ENCODE data around the gene EPN2.

Gene EPN2

DNA sequence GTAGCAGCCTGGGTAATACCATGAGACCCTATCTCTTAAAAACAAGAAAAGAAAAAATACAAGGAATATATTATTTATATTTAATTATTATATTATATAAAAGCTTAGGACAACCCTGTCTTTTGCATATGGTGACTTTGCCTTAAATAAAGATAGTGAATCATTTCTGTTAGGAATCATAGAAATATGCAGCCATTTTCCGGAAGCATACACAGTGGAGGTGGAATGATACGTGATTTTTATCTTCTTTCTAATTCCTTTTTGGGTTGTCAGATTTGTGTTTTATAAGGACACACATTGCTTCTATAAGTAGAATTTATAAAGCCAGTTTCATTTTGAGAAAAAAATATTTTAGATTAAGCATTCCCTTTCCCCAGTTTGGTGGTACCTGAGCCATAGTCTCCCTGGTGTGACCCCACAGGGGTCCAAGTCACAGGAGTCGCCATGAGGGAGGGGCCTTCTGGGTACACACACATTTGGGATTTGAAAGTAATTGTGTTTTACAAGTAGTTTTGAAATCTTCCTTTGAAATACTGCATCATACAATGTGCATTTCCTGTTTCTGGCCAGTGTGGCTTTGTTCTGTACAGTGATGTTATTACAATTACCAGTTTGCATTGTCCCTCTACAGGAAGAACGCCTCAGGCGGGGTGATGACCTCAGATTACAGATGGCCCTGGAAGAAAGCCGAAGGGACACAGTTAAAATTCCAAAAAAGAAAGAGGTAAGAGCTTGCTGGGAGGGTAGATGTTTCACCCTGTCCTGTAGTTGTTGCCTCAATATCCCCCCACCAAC lies 74.5 kb downstream of the EPN2 start:
- no peak for DNase-seq (ENCODE audit: low read depth in 2 of 2)

- DNase-seq (ENCODE audit: low read depth in 2 of 2): no peak
Observed at GRCh38 chr17:19312406-19312805, 75.2 kb downstream of the EPN2 start.

DNA sequence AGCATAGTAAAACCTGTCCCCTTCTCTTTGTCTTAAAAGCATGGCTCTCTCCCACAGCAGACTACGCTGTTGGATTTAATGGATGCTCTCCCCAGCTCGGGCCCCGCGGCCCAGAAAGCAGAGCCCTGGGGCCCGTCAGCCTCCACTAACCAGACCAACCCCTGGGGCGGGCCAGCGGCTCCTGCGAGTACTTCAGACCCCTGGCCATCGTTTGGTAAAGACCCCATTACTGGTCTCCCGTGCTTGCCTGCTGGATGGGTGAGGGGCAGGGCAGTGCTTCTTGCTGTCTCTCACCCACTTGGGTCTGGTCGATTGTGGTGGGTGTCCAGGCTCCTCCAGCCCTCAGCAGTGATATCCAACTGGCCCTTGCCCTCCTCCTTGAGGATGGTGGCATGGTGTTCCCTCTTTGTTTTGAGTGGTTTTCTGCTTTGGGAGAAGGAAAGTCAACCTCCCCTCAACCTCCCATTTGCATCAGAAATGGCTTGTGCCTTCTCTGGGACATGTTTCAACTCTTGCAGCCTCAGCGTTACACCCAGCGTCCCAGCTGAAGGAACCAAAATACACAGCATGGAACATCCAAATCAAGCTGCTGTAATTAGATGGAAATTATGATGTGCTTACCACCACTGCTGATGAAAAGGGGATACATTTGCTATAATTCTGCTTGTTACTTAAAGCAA lies 76.0 kb downstream of the EPN2 start:
- no peak for DNase-seq (ENCODE audit: low read depth in 2 of 2)

DNA sequence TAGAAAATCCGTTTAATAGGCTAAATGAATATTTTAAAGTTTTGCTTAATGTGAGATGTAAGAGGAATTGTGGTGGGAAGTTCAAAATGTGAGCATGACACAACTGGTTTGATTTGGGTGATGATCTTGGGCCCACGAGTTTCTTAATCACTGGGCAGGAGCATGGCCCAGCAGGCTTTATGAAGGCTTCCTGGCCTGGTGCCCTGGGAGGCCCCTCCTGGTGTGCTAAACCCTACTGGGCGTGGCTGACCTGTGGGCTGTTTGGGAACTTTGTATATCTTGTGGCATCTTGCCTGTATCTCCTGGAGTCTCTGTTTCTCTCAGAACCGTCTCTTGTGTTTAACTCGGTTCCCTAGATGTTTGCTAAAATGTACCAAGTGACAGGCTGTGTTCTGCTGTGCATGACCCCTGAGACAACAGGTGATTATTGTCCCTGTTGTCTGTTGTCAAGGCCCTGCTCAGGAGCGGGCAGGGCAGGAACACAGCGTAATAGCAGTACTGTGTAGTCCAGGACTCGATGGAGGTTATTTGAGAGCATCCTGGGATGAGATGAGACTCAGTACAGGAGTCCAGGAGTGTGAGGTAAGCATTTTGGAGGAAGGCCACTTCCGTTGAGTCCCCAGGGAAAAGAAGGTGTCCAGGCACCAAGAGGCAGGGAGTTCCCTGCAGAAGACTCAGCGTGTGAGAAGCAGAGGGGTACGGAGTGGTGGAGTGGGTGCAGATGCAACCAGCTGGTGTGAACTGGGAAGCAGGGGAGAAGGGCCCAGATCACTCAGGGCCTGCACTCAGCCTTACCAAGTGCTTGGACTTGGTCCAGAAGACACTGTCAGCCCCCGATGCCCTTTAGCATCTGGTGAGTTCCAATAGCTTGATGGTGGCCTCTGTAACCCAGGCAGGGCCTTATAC lies 76.8 kb downstream of the EPN2 start:
- no peak for DNase-seq (ENCODE audit: low read depth in 2 of 2)

DNA sequence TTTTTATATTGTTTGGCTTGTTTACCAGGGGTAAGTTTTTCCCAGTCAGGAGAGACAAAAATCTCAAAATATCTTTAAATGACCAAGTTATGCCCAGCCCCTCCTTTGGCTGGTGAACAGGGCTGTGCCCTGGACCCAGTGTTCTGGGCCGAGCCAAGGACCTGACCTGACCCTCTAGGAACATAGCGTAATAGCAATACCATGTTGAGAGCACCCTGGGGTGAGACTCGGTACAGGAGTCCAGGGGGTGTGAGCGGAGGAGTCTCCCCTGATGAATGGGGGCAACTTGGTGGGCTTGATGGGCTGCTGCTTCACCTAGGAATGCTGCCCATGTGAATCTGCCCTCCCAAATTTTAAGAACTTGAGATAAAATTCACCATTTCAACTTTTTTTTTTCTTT lies 77.9 kb downstream of the EPN2 start:
- no peak for DNase-seq (ENCODE audit: low read depth in 2 of 2)

DNA sequence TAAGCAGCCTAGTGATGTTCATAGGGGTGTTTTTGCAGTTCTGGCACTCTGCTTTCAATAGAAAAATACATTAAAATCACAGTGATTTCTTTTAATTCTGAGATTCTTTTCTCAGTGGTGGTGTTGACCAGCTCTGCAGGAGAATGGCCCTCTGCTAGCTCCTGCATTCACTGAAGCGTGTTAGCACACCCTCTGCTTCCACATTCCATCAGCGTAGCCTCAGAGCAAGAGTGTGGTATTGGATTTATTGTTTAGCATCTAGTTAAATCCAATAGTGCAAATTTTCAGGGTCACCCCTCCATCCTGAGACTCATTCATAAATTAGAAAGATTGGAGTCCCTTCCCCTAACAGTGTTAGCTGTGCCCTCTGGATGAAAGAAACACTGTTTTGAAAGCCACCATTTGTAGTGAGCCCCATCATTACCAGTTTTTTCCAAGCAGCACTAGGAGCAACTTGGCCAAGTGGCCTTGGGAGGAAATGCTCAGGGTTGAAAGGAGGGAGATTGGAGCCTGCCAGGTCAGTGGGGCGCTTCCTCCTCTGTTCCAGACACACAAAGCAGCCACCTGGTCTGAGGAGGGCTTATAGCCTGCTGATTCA lies 79.7 kb downstream of the EPN2 start:
- no peak for DNase-seq (ENCODE audit: low read depth in 2 of 2)

DNA sequence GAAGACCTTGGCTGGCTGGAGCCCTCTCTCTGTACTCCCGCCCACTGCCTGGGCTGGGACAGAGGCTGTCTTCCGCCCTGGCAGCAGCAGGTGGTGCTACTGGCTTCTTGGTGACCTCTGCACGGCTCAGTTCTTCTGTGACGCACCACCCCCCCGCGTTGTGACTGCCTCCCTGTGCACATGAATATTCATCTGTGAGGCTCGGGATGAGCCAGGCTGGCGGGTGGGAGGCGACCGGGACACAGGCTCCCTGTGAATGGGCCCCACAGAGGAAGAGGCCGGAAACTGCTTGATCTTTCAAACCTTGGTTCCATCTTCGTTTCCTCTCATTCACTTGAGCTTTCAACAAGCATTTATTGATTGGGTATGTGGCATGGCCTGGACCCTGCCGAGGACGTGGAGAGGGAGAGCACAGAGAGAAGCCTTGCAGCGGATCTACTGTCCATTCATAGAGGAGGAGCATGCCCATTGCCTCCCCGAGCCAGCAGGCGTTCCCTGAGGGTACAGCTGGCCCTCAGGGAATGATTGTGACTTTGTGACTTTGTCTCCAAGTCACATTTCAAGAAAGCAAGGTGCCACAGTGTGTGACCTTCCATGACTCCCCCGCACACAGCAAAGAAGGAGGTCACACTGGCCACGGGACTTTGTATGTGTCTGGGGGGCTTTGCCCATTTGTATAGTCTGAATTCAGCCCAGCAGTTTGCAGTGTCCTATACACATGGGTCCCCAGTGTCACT lies 80.4 kb downstream of the EPN2 start:
- no peak for DNase-seq (ENCODE audit: low read depth in 2 of 2)

DNA sequence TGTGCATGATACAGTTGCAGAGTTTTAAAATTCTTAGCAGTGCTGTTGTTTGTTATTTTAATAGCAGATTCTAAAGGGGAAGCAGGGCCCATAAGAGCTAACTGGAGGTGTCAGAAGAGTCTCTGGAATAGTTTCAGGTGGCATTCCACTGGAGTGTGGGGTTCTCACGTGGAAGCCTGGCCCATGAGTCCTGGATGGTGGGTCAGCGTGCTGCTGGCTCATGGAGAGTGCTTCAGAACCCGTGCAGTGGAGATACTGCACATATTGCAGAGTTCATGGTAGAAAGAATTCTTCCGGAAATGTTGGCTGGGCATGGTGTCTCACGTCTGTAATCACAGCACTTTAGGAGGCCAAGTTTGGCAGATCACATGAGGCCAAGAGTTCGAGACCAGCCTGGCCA lies 81.4 kb downstream of the EPN2 start:
- DNase-seq (ENCODE audit: low read depth in 2 of 2): no peak

GRCh38 chr17:19319771-19320505 lies 82.8 kb downstream of the EPN2 start:
- DNase-seq (ENCODE audit: low read depth in 2 of 2): no peak

DNA sequence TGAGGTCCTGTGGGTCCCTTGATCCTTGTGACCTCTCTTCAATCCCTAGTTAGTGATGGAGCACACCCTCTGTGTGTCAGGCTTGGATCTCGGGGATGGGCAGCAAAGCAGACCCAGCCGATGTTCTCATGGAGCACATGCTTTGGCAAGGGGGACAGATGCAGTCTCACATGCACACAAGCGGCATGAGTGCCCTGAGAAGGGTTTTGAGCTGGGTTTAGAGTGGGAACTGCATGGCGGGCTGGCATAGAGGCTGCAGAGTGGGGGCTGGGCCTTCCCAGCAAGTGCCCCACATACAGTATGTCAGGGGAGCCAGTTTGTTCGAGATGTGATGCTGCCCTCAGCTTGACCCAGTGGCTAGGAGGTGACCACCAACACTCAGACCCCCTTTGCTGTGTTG lies 83.7 kb downstream of the EPN2 start:
- DNase-seq (ENCODE audit: low read depth in 2 of 2): no peak

GRCh38 chr17:19321481-19322128 lies 84.4 kb downstream of the EPN2 start:
- DNase-seq (ENCODE audit: low read depth in 2 of 2): no peak

DNA sequence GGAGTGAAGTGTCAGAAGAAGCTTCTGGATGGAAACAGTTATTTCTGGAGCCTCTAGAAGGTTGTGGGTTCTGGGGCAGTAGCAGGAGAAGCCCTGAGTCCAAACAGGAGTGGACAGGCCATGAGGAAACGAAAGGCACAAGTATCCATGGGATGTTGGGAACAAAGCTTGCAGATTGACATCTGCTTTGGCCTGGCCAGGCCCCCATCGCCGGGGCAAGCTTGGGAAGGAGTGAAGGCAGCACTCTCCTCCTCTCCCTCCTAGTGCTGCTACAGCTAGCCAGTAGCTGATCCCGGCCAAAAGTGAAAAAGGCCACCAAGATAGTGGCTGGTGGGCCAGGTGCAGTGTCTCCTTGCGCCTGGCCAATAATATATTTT lies 85.0 kb downstream of the EPN2 start:
- DNase-seq (ENCODE audit: low read depth in 2 of 2): no peak

GRCh38 chr17:19322861-19323260 lies 85.7 kb downstream of the EPN2 start:
- no peak for DNase-seq (ENCODE audit: low read depth in 2 of 2)

DNA sequence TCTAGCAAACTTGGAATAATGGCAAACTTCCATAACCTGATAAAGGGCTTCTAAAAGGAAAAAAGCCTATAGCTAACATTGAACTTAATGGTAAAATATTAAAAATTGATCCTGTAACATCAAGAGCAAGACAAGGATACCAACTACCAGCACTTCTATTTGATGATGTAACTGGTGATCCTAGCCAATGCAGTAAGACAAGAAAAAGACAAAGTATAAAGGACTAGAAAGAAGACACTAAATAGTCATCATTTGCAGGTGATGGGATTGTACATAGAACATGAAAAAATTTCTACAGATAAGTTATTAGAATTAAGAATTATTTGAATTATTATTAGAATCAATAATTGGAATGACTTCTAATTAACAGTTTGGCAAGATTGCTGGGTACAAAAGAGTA lies 88.4 kb downstream of the EPN2 start:
- no peak for DNase-seq (ENCODE audit: low read depth in 2 of 2)

GRCh38 chr17:19327031-19327783 lies 90.0 kb downstream of the EPN2 start:
- DNase-seq (ENCODE audit: low read depth in 2 of 2): no peak

GRCh38 chr17:19328441-19329061 lies 91.4 kb downstream of the EPN2 start:
- DNase-seq (ENCODE audit: low read depth in 2 of 2): no peak

DNA sequence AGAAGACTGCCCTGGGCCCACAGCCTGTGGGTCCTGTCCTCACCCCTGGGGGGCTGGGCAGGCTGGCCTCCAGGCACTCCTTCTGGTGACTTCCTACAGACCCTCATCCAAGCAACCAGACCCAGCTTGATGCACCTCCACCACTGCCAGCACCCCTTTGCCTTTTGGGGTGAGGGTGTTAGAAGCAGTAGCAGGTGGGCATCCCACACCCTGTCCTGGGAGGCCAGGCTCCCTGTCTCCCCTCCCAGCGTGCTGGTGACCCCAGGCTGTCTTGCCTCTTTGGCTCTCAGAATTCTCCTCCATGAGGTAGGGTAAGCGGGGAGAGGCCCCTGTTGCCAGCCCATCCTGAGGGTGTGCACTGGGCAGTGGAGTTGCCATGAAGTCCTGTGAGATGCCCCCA lies 92.0 kb downstream of the EPN2 start:
- no peak for DNase-seq (ENCODE audit: low read depth in 2 of 2)

- DNase-seq (ENCODE audit: low read depth in 2 of 2): no peak
Observed at GRCh38 chr17:19329839-19330238, 92.7 kb downstream of the EPN2 start.

GRCh38 chr17:19330271-19330670 lies 93.1 kb downstream of the EPN2 start:
- DNase-seq (ENCODE audit: low read depth in 2 of 2): no peak

Data from stimulated activated CD4-positive, alpha-beta T cell treated with anti-CD3 and anti-CD28 coated beads, Interleukin-1b, Interleukin-23, amount 100 ng/mL, for 4 hours (primary cell).